Measurements from ENCODE around the gene ITPA. TPM values are rescaled to one million over a fixed set of nuclear protein-coding genes. Genes with fewer than 3 reads are reported as not detected.
A peak's percentile ranks its signal among the peaks of the same experiment; 100 is the strongest.

ITPA gene
- 10 to 100 TPM; 15.3 to 37.8 (median 20.6) TPM for total RNA-seq
- polyA plus RNA-seq = 10 to 100 TPM; 28.6 to 48.3 TPM
- long read RNA-seq, donor 1, transcript ITPA-201 (8 exons, 1,185 nt) = major isoform, 10 of 14 reads
- long read RNA-seq, donor 1, partial matches to known transcripts = 0 of 14 reads
- long read RNA-seq, donor 1, other reads (novel, unspliced or antisense) = 4 of 14 reads
- long read RNA-seq, donor 2, transcript ITPA-201 (8 exons, 1,185 nt) = major isoform, 30 of 34 reads
- long read RNA-seq, donor 2, partial matches to known transcripts = 1 of 34 reads
- long read RNA-seq, donor 2, other reads (novel, unspliced or antisense) = 3 of 34 reads
- long read RNA-seq, donor 3, transcript ITPA-201 (8 exons, 1,185 nt) = major isoform, 13 of 20 reads
- long read RNA-seq, donor 3, partial matches to known transcripts = 2 of 20 reads
- long read RNA-seq, donor 3, other reads (novel, unspliced or antisense) = 4 of 20 reads

- TF ChIP-seq CTCF (IDR thresholded peaks at IDR 0.05) (peak in 1 of 12 donors; percentile 8), POLR2A (IDR thresholded peaks at IDR 0.05) (peak in 1 of 2 donors; percentile 31)
- Histone ChIP-seq H3K9me3 (no peaks in the 10 kb centered on the region), H3K27ac (peak within 1 kb of the TSS; percentile 45 to 94 (median 84)), H3K4me1 (peaks cover 0 to 21% (median 9%) of the 10 kb centered on the region in 12 donors), H3K36me3 (peaks cover 0 to 17% (median 12%) of the 10 kb centered on the region in 9 donors), H3K27me3 (no peaks in the 10 kb centered on the region), H3K4me3 (peak within 1 kb of the TSS; percentile 74 to 95 (median 85))
- intact Hi-C loops (cut with DNase I) = loop anchor here in 2 of 10 donors (5.0 to 10.0 kb wide), 2 partner anchors 37 to 155 kb away; partner anchors contain the start of gene LZTS3 (in 1 of the 2)
- DNase-seq (peak in 4 of 5 donors; percentile 45 to 57 (median 52)), ATAC-seq (peak; percentile 18 to 67 (median 61))
- WGBS, 4 donors = 0 to 1% (median 0%) methylated on average over 43 to 48 of the region's 48 CpGs
Measured at GRCh38 chr20:3209257-3209945, at the start of gene ITPA. ITPA (plus strand) TSS chr20:3209498; CDS start chr20:3209552, 54 bp downstream.

GRCh38 chr20:3160418-3160817, 48.9 kb upstream of the ITPA start:
- peaks cover 8 to 45% (median 33%) of the 10 kb centered on the region in 12 donors for H3K4me1 ChIP-seq
- WGBS, 4 donors = 93 to 97% (median 95%) methylated on average over 6 of the region's 6 CpGs
- ATAC-seq = no peak

GRCh38 chr20:3161316-3162079, 47.8 kb upstream of the ITPA start:
- H3K9me3 ChIP-seq = no peaks in the 10 kb centered on the region
- H3K4me1 ChIP-seq = peaks cover 8 to 42% (median 33%) of the 10 kb centered on the region in 12 donors
- ATAC-seq (no peak), DNase-seq (no peak)
- H3K4me3 ChIP-seq = no peak overlapping the region
- TF ChIP-seq CTCF (IDR thresholded peaks at IDR 0.05) = no peak
- TF ChIP-seq POLR2A (IDR thresholded peaks at IDR 0.05) = no peak
- no peaks in the 10 kb centered on the region for H3K36me3 ChIP-seq
- peaks cover 0 to 2% (median 0%) of the 10 kb centered on the region in 9 donors for H3K27me3 ChIP-seq
- H3K27ac ChIP-seq = no peak overlapping the region
- intact Hi-C loops (cut with DNase I) = no loop called here
- 61 to 75% (median 67%) methylated on average over 5 of the region's 5 CpGs for whole genome bisulfite sequencing, 4 donors

More at GRCh38 chr20:3160418-3160817, 48.9 kb upstream of the ITPA start:
- peak overlapping the region in 9 of 12 donors; percentile 63 to 100 (median 82) for H3K4me3 ChIP-seq
- no peak for DNase-seq
- H3K36me3 ChIP-seq = peaks cover 0 to 10% (median under 1%) of the 10 kb centered on the region in 9 donors
- TF ChIP-seq POLR2A (IDR thresholded peaks at IDR 0.05) (no peak), CTCF (IDR thresholded peaks at IDR 0.05) (no peak)
- no peaks in the 10 kb centered on the region for H3K27me3 ChIP-seq
- peak overlapping the region in 10 of 12 donors; percentile 84 to 93 (median 90) for H3K27ac ChIP-seq
- intact Hi-C loops (cut with DNase I) = no loop called here
- H3K9me3 ChIP-seq = no peaks in the 10 kb centered on the region

Data from heart left ventricle (tissue), 16 donors.